Measurements from ENCODE around the gene PTGES. TPM values are rescaled to one million over a fixed set of nuclear protein-coding genes. Genes with fewer than 3 reads are reported as not detected.

PTGES gene
- total and polyA plus RNA-seq, 10 of the 15 experiments (the other 5 are each of a cell fraction or from before 2014, with no cell fraction given) = 0.57 TPM; not detected in 9

DNA sequence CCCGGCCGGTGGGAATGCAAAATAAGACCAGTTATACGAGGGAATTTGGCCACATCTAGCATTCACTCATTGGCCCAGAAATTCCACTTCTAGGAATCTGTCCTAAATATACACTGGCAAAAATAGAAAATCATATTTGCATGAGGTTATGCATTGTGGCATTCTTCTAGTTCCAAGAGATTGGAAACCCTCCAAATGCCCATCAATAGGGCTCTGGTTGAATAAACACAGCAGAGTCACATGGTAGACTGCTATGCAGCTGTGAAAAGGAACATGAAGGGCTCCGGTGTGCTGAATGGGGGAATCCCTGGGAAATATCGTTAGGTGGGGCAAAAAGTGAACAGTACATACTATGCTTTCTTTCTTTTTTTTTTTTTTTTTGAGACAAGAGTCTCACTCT, 36.8 kb downstream of the PTGES start (continued):
- TF ChIP-seq SUZ12 (IDR thresholded peaks at IDR 0.05; ENCODE audit: unreplicated experiment) (no peak), EZH2 (IDR thresholded peaks at IDR 0.05; ENCODE audit: borderline replicate concordance, control insufficient read depth, low read depth, low read length) (no peak), RAD21 (IDR thresholded peaks at IDR 0.05; ENCODE audit: insufficient read depth, low read depth, low read length) (no peak), CUX1 (IDR thresholded peaks at IDR 0.05; ENCODE audit: insufficient replicate concordance, low read depth, low read length) (no peak), POU2F2 (IDR thresholded peaks at IDR 0.05; ENCODE audit: borderline replicate concordance, low read depth, low read length) (no peak), CHD2 (IDR thresholded peaks at IDR 0.05; ENCODE audit: borderline replicate concordance, low read depth, low read length) (no peak), FOS (IDR thresholded peaks at IDR 0.05; ENCODE audit: borderline replicate concordance, extremely low read depth, insufficient read length) (no peak), ESRRA (IDR thresholded peaks at IDR 0.05; ENCODE audit: low read length) (no peak)

All from GM12878 (cell line).